Panc1 (cell line): Measurements from ENCODE around the gene TMEM45A. TPM values are rescaled to one million over a fixed set of nuclear protein-coding genes. Genes with fewer than 3 reads are reported as not detected.

Experiments
- ATAC-seq: fragments of 200-7000 bp; cut with Tn5 transposase; 2 replicates; pipeline ENCODE4 v1.9.1; 2020; ENCODE audit warnings: mild to moderate bottlenecking, moderate library complexity
- BruUV-seq: library from RNA; stranded (reverse); fragments of 400-500 nt; replicated peaks from 2 replicates; lab custom pipeline; 2021; lab: Mats Ljungman, UMichigan
- CTCF ChIA-PET: fragments of 300-600 bp; sonication (Branson Sonifier 250); formaldehyde crosslinking; loops from one replicate; lab custom pipeline; 2022; ENCODE audit warnings: antibody characterized with exemption; lab: Charles Lee
- POLR2A ChIA-PET: fragments of 300-600 bp; sonication (Branson Sonifier 250); formaldehyde crosslinking; loops from one replicate; lab custom pipeline; 2022; ENCODE audit warnings: antibody characterized with exemption; lab: Charles Lee
- DNase-seq: peaks from one replicate; pipeline ENCODE4 v3.0.0-alpha.2; 2010; ENCODE audit warnings: low read depth, low spot score
- H3K27ac ChIP-seq: 2 replicates; pipeline ENCODE4 v1.5.1; 2011; ENCODE audit warnings: mild to moderate bottlenecking, low read length, inconsistent platforms
- H3K27me3 ChIP-seq: fragments of 200-500 bp; sonication (Bioruptor generic); 2 replicates; pipeline ENCODE4 v1.6.0; 2014; ENCODE audit warnings: low read length, inconsistent platforms; ENCODE audit not compliant: control insufficient read depth, insufficient read depth
- H3K36me3 ChIP-seq: fragments of 200-500 bp; sonication (Bioruptor generic); 2 replicates; pipeline ENCODE4 v1.5.1; 2014; ENCODE audit warnings: inconsistent platforms, mild to moderate bottlenecking, low read length, moderate library complexity; ENCODE audit not compliant: control insufficient read depth, insufficient read depth
- H3K4me1 ChIP-seq: 2 replicates; pipeline ENCODE4 v1.5.1; 2011; ENCODE audit warnings: inconsistent platforms, mild to moderate bottlenecking, low read length, moderate library complexity; ENCODE audit not compliant: control insufficient read depth, insufficient read depth
- H3K4me3 ChIP-seq, 2 experiments: 2 replicates each; pipeline ENCODE4 v1.5.1; 2011 to 2012; ENCODE audit warnings: low read depth in 2 of 2, low read length in 2 of 2, mild to moderate bottlenecking in 2 of 2, inconsistent platforms in 1 of 2, moderate library complexity in 1 of 2
- H3K9me3 ChIP-seq: fragments of 200-500 bp; sonication (Bioruptor generic); 2 replicates; pipeline ENCODE4 v1.5.1; 2014; ENCODE audit warnings: low read depth, mild to moderate bottlenecking, inconsistent platforms, low read length, moderate library complexity; ENCODE audit not compliant: control insufficient read depth, insufficient read depth
- POLR2AphosphoS5 ChIP-seq: IDR thresholded peaks from 2 replicates; pipeline ENCODE4 v1.6.1; 2012; ENCODE audit warnings: mild to moderate bottlenecking, low read depth, low read length, moderate library complexity
- SIN3A ChIP-seq: IDR thresholded peaks from 2 replicates; pipeline ENCODE4 v1.6.1; 2012; ENCODE audit warnings: low read depth, mild to moderate bottlenecking, low read length, moderate library complexity, borderline replicate concordance; ENCODE audit not compliant: insufficient read depth
- TCF7L2 ChIP-seq: IDR thresholded peaks from 2 replicates; pipeline ENCODE4 v1.6.1; 2011; ENCODE audit warnings: mild to moderate bottlenecking, low read depth, low read length, inconsistent platforms
- in situ Hi-C: cut with HindIII; loops from 2 replicates; pipeline ENCODE4 v1.10.0; 2016; ENCODE audit warnings: low sequenced_read_pairs, low pct_unique_long_range_greater_than_20kb
- intact Hi-C: fragments of 100-400 bp; cut with micrococcal nuclease; formaldehyde crosslinking; loops from one replicate; pipeline ENCODE4 v1.10.0; 2022; ENCODE audit not compliant: unreplicated experiment
- total RNA-seq: library from RNA; stranded (reverse); gene quantifications from one replicate; pipeline ENCODE4 v1.2.1, GENCODE V29; 2021; ENCODE audit not compliant: unreplicated experiment
- TF ChIP-seq, protein P1 (sequence below): fragments of 450-650 bp; IDR thresholded peaks from 2 replicates; pipeline ENCODE4 v1.5.1; 2017; ENCODE audit warnings: mild to moderate bottlenecking
- TF ChIP-seq, protein P2 (sequence below), 2 experiments: IDR thresholded peaks; 2 replicates each; pipeline ENCODE4 v1.6.1; 2011 to 2012; ENCODE audit warnings: low read depth in 2 of 2, control low read depth in 1 of 2, low read length in 1 of 2, mild to moderate bottlenecking in 1 of 2, moderate library complexity in 1 of 2; ENCODE audit not compliant: insufficient read depth in 1 of 2

TMEM45A gene
- total RNA-seq, 1 experiment from 2014 or later, result 8.6 TPM

DNA sequence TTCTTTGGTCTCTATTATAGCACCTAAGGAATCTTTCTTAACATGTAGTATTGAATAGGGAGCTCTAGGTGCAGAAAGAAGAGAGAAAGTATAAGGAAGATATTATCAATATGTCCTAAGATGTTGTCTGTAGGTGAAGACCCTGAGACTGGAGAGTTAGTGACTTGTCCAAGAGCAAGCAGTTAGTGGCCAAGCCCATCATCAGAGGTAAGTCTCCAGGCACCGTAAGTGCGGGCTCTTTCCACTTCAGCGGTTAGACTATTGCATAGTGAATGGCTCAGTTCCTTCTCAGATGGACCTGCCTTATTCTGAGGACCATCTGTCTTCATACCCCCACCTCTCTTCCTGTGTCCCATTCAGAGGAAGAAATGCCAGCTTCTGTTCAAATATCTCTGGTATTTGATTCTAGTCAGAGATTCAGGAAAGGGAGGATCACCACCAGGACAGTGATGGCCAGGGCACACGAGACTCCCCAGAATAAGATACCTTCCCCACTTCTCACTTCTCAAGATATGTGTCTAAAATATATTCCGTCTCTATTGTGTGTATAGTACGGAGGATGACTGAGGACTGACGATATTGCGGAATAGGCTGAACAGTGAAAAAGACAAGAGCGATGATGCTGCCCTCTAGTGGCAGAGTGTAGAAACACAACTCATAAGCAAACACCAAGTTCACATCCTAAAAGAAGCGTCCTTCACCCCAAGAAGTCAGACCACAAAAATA is 97.9 kb downstream of the TMEM45A start:
- intact Hi-C loops, result loop anchor here (1.0 to 10.0 kb wide), 4 partner anchors 127 to 758 kb away; partner anchors contain the start of genes LNP1 and TOMM70
- no TSS peak for BruUV-seq
- CTCF ChIA-PET, result interaction anchor here (0.7 to 1.9 kb wide), 2 partner anchors 44 to 128 kb away, joined by 4 to 17 read pairs; no protein-coding TSS in a partner anchor
- in situ Hi-C loops, result no loop called here
- no peak for TF ChIP-seq TCF7L2
- TF ChIP-seq POLR2AphosphoS5, result no peak
- TF ChIP-seq, protein P1, sequence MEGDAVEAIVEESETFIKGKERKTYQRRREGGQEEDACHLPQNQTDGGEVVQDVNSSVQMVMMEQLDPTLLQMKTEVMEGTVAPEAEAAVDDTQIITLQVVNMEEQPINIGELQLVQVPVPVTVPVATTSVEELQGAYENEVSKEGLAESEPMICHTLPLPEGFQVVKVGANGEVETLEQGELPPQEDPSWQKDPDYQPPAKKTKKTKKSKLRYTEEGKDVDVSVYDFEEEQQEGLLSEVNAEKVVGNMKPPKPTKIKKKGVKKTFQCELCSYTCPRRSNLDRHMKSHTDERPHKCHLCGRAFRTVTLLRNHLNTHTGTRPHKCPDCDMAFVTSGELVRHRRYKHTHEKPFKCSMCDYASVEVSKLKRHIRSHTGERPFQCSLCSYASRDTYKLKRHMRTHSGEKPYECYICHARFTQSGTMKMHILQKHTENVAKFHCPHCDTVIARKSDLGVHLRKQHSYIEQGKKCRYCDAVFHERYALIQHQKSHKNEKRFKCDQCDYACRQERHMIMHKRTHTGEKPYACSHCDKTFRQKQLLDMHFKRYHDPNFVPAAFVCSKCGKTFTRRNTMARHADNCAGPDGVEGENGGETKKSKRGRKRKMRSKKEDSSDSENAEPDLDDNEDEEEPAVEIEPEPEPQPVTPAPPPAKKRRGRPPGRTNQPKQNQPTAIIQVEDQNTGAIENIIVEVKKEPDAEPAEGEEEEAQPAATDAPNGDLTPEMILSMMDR, result peak; percentile 90
- TF ChIP-seq, protein P2, sequence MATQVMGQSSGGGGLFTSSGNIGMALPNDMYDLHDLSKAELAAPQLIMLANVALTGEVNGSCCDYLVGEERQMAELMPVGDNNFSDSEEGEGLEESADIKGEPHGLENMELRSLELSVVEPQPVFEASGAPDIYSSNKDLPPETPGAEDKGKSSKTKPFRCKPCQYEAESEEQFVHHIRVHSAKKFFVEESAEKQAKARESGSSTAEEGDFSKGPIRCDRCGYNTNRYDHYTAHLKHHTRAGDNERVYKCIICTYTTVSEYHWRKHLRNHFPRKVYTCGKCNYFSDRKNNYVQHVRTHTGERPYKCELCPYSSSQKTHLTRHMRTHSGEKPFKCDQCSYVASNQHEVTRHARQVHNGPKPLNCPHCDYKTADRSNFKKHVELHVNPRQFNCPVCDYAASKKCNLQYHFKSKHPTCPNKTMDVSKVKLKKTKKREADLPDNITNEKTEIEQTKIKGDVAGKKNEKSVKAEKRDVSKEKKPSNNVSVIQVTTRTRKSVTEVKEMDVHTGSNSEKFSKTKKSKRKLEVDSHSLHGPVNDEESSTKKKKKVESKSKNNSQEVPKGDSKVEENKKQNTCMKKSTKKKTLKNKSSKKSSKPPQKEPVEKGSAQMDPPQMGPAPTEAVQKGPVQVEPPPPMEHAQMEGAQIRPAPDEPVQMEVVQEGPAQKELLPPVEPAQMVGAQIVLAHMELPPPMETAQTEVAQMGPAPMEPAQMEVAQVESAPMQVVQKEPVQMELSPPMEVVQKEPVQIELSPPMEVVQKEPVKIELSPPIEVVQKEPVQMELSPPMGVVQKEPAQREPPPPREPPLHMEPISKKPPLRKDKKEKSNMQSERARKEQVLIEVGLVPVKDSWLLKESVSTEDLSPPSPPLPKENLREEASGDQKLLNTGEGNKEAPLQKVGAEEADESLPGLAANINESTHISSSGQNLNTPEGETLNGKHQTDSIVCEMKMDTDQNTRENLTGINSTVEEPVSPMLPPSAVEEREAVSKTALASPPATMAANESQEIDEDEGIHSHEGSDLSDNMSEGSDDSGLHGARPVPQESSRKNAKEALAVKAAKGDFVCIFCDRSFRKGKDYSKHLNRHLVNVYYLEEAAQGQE (IDR thresholded peaks at IDR 0.05; ENCODE audit: insufficient read depth in 1 of 2, low read depth in 2 of 2, low read length in 1 of 2), result no peak
- no peak for TF ChIP-seq SIN3A
- Histone ChIP-seq H3K27me3 (no peaks in the 10 kb centered on the region), H3K4me3 (peak overlapping the region in 1 of 2 experiments; percentile 26; a peak in 2 of 4 replicates), H3K36me3 (no peaks in the 10 kb centered on the region), H3K9me3 (no peaks in the 10 kb centered on the region), H3K27ac (no peak overlapping the region), H3K4me1 (0 out of 2 replicates have a peak, but pooled peaks cover 2% of the 10 kb centered on the region)
- DNase-seq, result peak; percentile 70
- POLR2A ChIA-PET, result no interaction called here
- peak; percentile 94 for ATAC-seq

DNA sequence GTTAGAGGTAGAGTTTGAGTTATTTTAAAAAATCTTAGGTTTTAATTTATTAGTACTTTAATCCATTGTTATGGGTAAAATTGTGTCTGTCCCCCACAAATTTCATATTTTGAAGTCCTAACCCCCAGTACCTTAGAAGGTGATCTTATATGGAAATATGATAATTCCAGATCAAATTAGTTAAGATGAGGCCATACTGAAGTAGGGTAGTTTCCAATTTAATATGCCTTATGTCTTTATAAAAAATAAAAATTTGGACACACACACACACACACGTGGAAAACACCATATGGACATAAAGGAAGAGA is 98.4 kb downstream of the TMEM45A start:
- no peak overlapping the region for H3K27ac ChIP-seq
- in situ Hi-C loops, result no loop called here
- DNase-seq (no peak), ATAC-seq (no peak)
- H3K9me3 ChIP-seq, result no peaks in the 10 kb centered on the region
- H3K27me3 ChIP-seq, result no peaks in the 10 kb centered on the region
- no TSS peak for BruUV-seq
- POLR2A ChIA-PET, result no interaction called here
- CTCF ChIA-PET, result interaction anchor here (0.7 to 1.6 kb wide), 3 partner anchors 44 to 330 kb away, joined by 3 to 18 read pairs (median 4); no protein-coding TSS in a partner anchor
- no peaks in the 10 kb centered on the region for H3K36me3 ChIP-seq
- TF ChIP-seq, protein P1, result peak; percentile 59
- no peak for TF ChIP-seq POLR2AphosphoS5
- intact Hi-C loops, result loop anchor here (1.0 to 10.0 kb wide), 4 partner anchors 127 to 758 kb away; partner anchors contain the start of genes LNP1 and TOMM70
- H3K4me3 ChIP-seq, result no peak overlapping the region
- 0 out of 2 replicates have a peak, but pooled peaks cover 2% of the 10 kb centered on the region for H3K4me1 ChIP-seq
